Mesenchymal stem cell (in vitro differentiated cells and primary cell): Measurements from ENCODE around the gene IGSF10.
A peak's percentile ranks its signal among the peaks of the same experiment; 100 is the strongest.

Experiments used
- DNase-seq: peaks from one replicate; pipeline ENCODE4 v3.0.0-alpha.2; 2013
- H2AFZ ChIP-seq: one replicate; pipeline ENCODE4 v1.6.1; 2013; ENCODE audit warnings: low read depth, mild to moderate bottlenecking, control low read depth, inconsistent platforms, low read length, moderate library complexity
- H2AK5ac ChIP-seq: 2 replicates; pipeline ENCODE4 v1.6.1; 2013; ENCODE audit warnings: low read length, moderate library complexity, mild to moderate bottlenecking, inconsistent platforms; ENCODE audit not compliant: severe bottlenecking
- H2BK120ac ChIP-seq: one replicate; pipeline ENCODE4 v1.6.1; 2013; ENCODE audit warnings: low read depth, mild to moderate bottlenecking, inconsistent platforms, low read length, moderate library complexity
- H2BK12ac ChIP-seq, 2 experiments: one replicate each; pipeline ENCODE4 v1.6.1; 2013; ENCODE audit warnings: inconsistent platforms in 2 of 2, low read length in 2 of 2, mild to moderate bottlenecking in 2 of 2, moderate library complexity in 2 of 2, control low read depth in 1 of 2
- H2BK15ac ChIP-seq: one replicate; pipeline ENCODE4 v1.6.1; 2013; ENCODE audit warnings: mild to moderate bottlenecking, low read depth, inconsistent platforms; ENCODE audit not compliant: poor library complexity, severe bottlenecking
- H2BK5ac ChIP-seq: 2 replicates; pipeline ENCODE4 v1.6.1; 2013; ENCODE audit warnings: low read depth, mild to moderate bottlenecking, low read length, control low read depth, inconsistent platforms; ENCODE audit not compliant: poor library complexity, severe bottlenecking
- H3K14ac ChIP-seq, 2 experiments: one replicate each; pipeline ENCODE4 v1.6.1; 2013; ENCODE audit warnings: inconsistent platforms in 2 of 2, low read length in 2 of 2, control low read depth in 1 of 2, mild to moderate bottlenecking in 1 of 2, moderate library complexity in 1 of 2
- H3K18ac ChIP-seq, 2 experiments: one replicate each; pipeline ENCODE4 v1.6.1; 2013; ENCODE audit warnings: inconsistent platforms in 2 of 2, low read length in 2 of 2, control low read depth in 1 of 2, low read depth in 1 of 2, mild to moderate bottlenecking in 1 of 2
- H3K23ac ChIP-seq, 2 experiments: one replicate each; pipeline ENCODE4 v1.6.1; 2013; ENCODE audit warnings: inconsistent platforms in 2 of 2, low read length in 2 of 2, mild to moderate bottlenecking in 2 of 2, moderate library complexity in 2 of 2, control low read depth in 1 of 2
- H3K27ac ChIP-seq: 2 replicates; pipeline ENCODE4 v1.5.1; 2013; ENCODE audit warnings: mild to moderate bottlenecking, moderate library complexity, low read length, control low read depth, inconsistent platforms; ENCODE audit not compliant: poor library complexity, severe bottlenecking
- H3K27me3 ChIP-seq, 2 experiments: 2 replicates each; pipeline versions ENCODE4 v1.6.1 to v1.7.0; 2013; ENCODE audit warnings: low read length in 2 of 2, mild to moderate bottlenecking in 2 of 2, moderate library complexity in 2 of 2, control low read depth in 1 of 2, inconsistent platforms in 1 of 2; ENCODE audit not compliant: control insufficient read depth in 1 of 2, insufficient read depth in 1 of 2
- H3K36me3 ChIP-seq, 2 experiments: 2 replicates each; pipeline versions ENCODE4 v1.6.1 to v1.7.0; 2013; ENCODE audit warnings: low read length in 2 of 2, control low read depth in 1 of 2, inconsistent platforms in 1 of 2, low read depth in 1 of 2, mild to moderate bottlenecking in 1 of 2; ENCODE audit not compliant: insufficient read depth in 2 of 2, control insufficient read depth in 1 of 2
- H3K4ac ChIP-seq, 2 experiments: one replicate each; pipeline ENCODE4 v1.6.1; 2013; ENCODE audit warnings: inconsistent platforms in 2 of 2, low read length in 2 of 2, mild to moderate bottlenecking in 2 of 2, moderate library complexity in 2 of 2, control low read depth in 1 of 2, low read depth in 1 of 2
- H3K4me1 ChIP-seq: 2 replicates; pipeline ENCODE4 v1.6.1; 2013; ENCODE audit warnings: low read depth, low read length, control low read depth; ENCODE audit not compliant: control insufficient read depth, insufficient read depth
- H3K4me2 ChIP-seq: 2 replicates; pipeline ENCODE4 v1.6.1; 2013; ENCODE audit warnings: low read length, mild to moderate bottlenecking, inconsistent platforms; ENCODE audit not compliant: poor library complexity, severe bottlenecking
- H3K4me3 ChIP-seq, 2 experiments: 2 replicates each; pipeline versions ENCODE4 v1.5.1 to v1.7.0; 2013; ENCODE audit warnings: low read length in 2 of 2, mild to moderate bottlenecking in 2 of 2, control low read depth in 1 of 2, low read depth in 1 of 2; ENCODE audit not compliant: insufficient read depth in 1 of 2
- H3K79me1 ChIP-seq: replicated peaks from 2 replicates; pipeline ENCODE4 v1.6.1; 2013; ENCODE audit warnings: mild to moderate bottlenecking, control low read depth, low read length, inconsistent platforms; ENCODE audit not compliant: poor library complexity, severe bottlenecking
- H3K9ac ChIP-seq: 2 replicates; pipeline ENCODE4 v1.7.0; 2013; ENCODE audit warnings: mild to moderate bottlenecking, low read length, moderate library complexity
- H3K9me3 ChIP-seq: 2 replicates; pipeline ENCODE4 v1.7.0; 2013; ENCODE audit warnings: mild to moderate bottlenecking, low read length; ENCODE audit not compliant: control insufficient read depth
- H4K8ac ChIP-seq: one replicate; pipeline ENCODE4 v1.6.1; 2013; ENCODE audit warnings: inconsistent platforms, mild to moderate bottlenecking, low read length, moderate library complexity
- H4K91ac ChIP-seq: one replicate; pipeline ENCODE4 v1.6.1; 2013; ENCODE audit warnings: mild to moderate bottlenecking, low read length, inconsistent platforms
- WGBS: methylation state at CpG from one replicate; pipeline ENCODE4 v1.1.7; 2013; ENCODE audit warnings: mixed read lengths; 5-methylcytosine and 5-hydroxymethylcytosine counted together

Gene IGSF10

DNA sequence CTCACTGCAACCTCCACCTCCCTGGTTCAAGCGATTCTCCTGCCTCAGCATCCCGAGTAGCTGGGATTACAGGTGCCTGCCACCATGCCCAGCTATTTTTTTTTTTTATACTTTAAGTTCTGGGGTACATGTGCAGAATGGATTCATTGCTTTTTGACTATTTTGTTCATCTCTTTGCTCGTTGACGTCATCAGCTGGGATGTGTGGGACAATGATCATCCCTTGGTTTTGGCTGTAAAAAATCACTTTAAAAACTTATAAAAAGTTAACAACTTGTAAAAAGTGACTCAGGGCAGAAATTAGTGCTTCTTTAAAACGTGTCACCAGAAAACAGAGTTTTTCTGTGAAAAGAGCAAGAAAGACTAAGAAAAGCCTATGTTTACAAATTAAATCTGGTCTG is 37.8 kb downstream of the IGSF10 start:
- Histone ChIP-seq H2AFZ (no peak overlapping the region), H2BK120ac (no peak overlapping the region), H3K4me1 (peaks cover 4% of the 10 kb centered on the region), H3K4me2 (no peak overlapping the region), H4K8ac (no peak overlapping the region), H3K18ac (no peak overlapping the region), H2BK12ac (no peak overlapping the region), H3K36me3 (no peaks in the 10 kb centered on the region), H2AK5ac (no peak overlapping the region), H3K27me3 (no peaks in the 10 kb centered on the region), H3K9ac (no peak overlapping the region), H3K23ac (no peak overlapping the region), H3K4ac (no peak overlapping the region), H4K91ac (no peak overlapping the region), H3K79me1 (no peaks in the 10 kb centered on the region), H3K14ac (no peak overlapping the region), H2BK5ac (no peak overlapping the region), H3K9me3 (no peaks in the 10 kb centered on the region), H2BK15ac (no peak overlapping the region), H3K27ac (no peak overlapping the region), H3K4me3 (no peak overlapping the region)
- WGBS, result 100% methylated on average over 4 of the region's 5 CpGs
- no peak for DNase-seq

DNA sequence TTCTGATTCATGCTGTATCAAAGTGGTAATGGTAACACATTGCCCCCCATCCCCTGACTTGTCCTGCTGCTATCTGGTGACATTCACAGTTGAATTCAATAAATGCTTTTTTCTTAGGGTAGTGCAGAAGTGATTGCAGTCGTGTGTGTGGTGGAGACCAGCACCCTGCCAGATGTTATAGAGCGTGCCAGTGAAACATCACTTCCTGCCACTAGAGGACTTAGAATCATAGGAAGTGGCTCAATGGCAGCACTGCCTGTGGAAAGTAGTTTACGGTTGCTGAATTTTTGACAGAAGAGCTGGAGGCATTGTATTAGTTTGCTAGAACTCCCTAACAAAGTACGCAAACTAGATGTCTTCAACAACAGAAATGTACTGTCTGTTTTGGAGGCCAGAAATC is 38.9 kb downstream of the IGSF10 start:
- no peak overlapping the region for H3K4ac ChIP-seq
- H3K23ac ChIP-seq, result no peak overlapping the region
- no peak overlapping the region for H2BK5ac ChIP-seq
- no peak overlapping the region for H3K4me3 ChIP-seq
- no peak overlapping the region for H2BK15ac ChIP-seq
- no peak overlapping the region for H2BK12ac ChIP-seq
- H3K18ac ChIP-seq, result no peak overlapping the region
- no peak overlapping the region for H2AK5ac ChIP-seq
- WGBS, result 86% methylated on average over 4 of the region's 4 CpGs
- no peak overlapping the region for H2BK120ac ChIP-seq
- no peak overlapping the region for H2AFZ ChIP-seq
- H4K91ac ChIP-seq, result no peak overlapping the region
- H3K9ac ChIP-seq, result no peak overlapping the region
- H3K36me3 ChIP-seq, result no peaks in the 10 kb centered on the region
- H3K14ac ChIP-seq, result no peak overlapping the region
- DNase-seq, result no peak
- no peak overlapping the region for H4K8ac ChIP-seq
- no peaks in the 10 kb centered on the region for H3K79me1 ChIP-seq
- peaks cover 4% of the 10 kb centered on the region for H3K4me1 ChIP-seq
- no peak overlapping the region for H3K27ac ChIP-seq
- no peaks in the 10 kb centered on the region for H3K9me3 ChIP-seq
- no peaks in the 10 kb centered on the region for H3K27me3 ChIP-seq
- H3K4me2 ChIP-seq, result no peak overlapping the region

DNA sequence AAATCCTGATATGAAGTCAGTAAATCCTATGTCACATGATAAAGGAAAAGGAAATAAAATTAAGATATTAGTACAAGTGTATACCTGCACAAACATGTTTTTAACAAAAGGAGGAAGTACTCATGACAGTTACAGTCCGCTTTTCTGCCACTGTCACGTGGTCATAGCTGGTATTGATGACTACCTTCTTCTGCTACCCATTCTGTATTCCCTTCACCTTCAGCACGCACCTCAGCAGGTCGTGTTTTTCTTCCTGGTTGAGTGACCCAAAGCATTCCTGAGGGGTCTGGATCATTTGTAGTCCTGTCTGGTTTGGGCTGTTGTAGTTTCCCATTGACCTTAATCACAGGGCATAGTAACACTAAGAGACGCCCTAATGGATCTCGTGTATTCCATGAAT is 41.1 kb downstream of the IGSF10 start:
- WGBS, result 61% methylated on average over 4 of the region's 6 CpGs
- no peaks in the 10 kb centered on the region for H3K9me3 ChIP-seq
- H3K4me1 ChIP-seq, result peaks cover 2% of the 10 kb centered on the region
- no peak overlapping the region for H4K8ac ChIP-seq
- peak overlapping the region; percentile 68 for H2BK15ac ChIP-seq
- no peak overlapping the region for H3K27ac ChIP-seq
- DNase-seq, result no peak
- H3K36me3 ChIP-seq, result no peaks in the 10 kb centered on the region
- no peak overlapping the region for H2BK120ac ChIP-seq
- no peak overlapping the region for H3K18ac ChIP-seq
- H3K4me3 ChIP-seq, result no peak overlapping the region
- H3K4ac ChIP-seq, result no peak overlapping the region
- H2AFZ ChIP-seq, result no peak overlapping the region
- H3K79me1 ChIP-seq, result no peaks in the 10 kb centered on the region
- H3K23ac ChIP-seq, result no peak overlapping the region
- no peak overlapping the region for H3K9ac ChIP-seq
- H2AK5ac ChIP-seq, result no peak overlapping the region
- no peaks in the 10 kb centered on the region for H3K27me3 ChIP-seq
- no peak overlapping the region for H2BK12ac ChIP-seq
- no peak overlapping the region for H2BK5ac ChIP-seq
- no peak overlapping the region for H3K4me2 ChIP-seq
- no peak overlapping the region for H4K91ac ChIP-seq
- H3K14ac ChIP-seq, result no peak overlapping the region

DNA sequence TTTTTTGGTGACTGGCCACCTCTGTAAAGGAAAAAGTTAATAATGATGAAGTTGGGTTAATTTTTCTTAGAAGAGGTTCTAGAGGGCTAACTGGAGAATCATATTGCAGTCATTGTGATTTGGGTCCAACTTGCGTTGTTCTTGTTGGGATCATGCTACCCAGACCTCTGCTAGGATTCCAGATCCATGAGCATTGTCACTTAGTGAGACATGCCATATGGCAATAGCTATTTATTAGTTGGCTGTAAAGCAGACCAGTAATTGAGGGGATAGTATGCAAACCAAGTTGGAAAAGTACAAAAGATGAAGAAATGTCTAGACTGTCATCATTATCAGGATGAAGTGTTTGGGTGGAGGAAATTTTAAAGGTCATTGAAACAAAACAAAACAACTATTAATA is 45.6 kb downstream of the IGSF10 start:
- Histone ChIP-seq H3K14ac (no peak overlapping the region), H3K4ac (no peak overlapping the region), H4K91ac (no peak overlapping the region), H3K36me3 (no peaks in the 10 kb centered on the region), H3K9me3 (no peaks in the 10 kb centered on the region), H2AK5ac (no peak overlapping the region), H3K23ac (no peak overlapping the region), H2BK120ac (no peak overlapping the region), H3K27me3 (no peaks in the 10 kb centered on the region), H2BK5ac (no peak overlapping the region), H3K79me1 (no peaks in the 10 kb centered on the region), H3K4me1 (peaks cover 3% of the 10 kb centered on the region), H4K8ac (no peak overlapping the region), H3K27ac (no peak overlapping the region), H2BK12ac (no peak overlapping the region), H3K18ac (no peak overlapping the region), H3K9ac (no peak overlapping the region), H3K4me3 (no peak overlapping the region), H2BK15ac (no peak overlapping the region), H2AFZ (no peak overlapping the region), H3K4me2 (no peak overlapping the region)
- DNase-seq, result no peak
- 74% methylated on average over 1 of the region's 1 CpG for WGBS
